H1 (cell line): ENCODE data around the gene SH3RF3.

Experiments used
- CHD2 ChIP-seq: IDR thresholded peaks from 2 replicates; pipeline ENCODE4 v1.6.1; 2012; ENCODE audit warnings: low read length, improper control_type of control experiment
- CREB1 ChIP-seq: IDR thresholded peaks from 2 replicates; pipeline ENCODE4 v1.6.1; 2012; ENCODE audit warnings: inconsistent platforms
- EP300 ChIP-seq, 2 experiments: IDR thresholded peaks; 1 replicate in 1 of 2; 2 replicates in 1 of 2; pipeline ENCODE4 v1.6.1; 2011 to 2012; ENCODE audit warnings: low read depth in 2 of 2, low read length in 2 of 2, mild to moderate bottlenecking in 2 of 2, borderline replicate concordance in 1 of 2, inconsistent platforms in 1 of 2, moderate library complexity in 1 of 2
- EZH2 ChIP-seq: fragments of 200-600 bp; sonication (generic); IDR thresholded peaks from 2 replicates; pipeline ENCODE4 v1.7.1; 2012; ENCODE audit warnings: low read depth, mild to moderate bottlenecking, moderate library complexity, low read length, inconsistent platforms; ENCODE audit not compliant: severe bottlenecking
- GABPA ChIP-seq: IDR thresholded peaks from 2 replicates; pipeline ENCODE4 v1.6.1; 2011; ENCODE audit warnings: mild to moderate bottlenecking, low read length, moderate library complexity, borderline replicate concordance; ENCODE audit not compliant: insufficient read depth
- HDAC2 ChIP-seq, 2 experiments: fragments of 300-600 bp in 1 of 2; sonication (generic) in 1 of 2; IDR thresholded peaks; 2 replicates each; pipeline ENCODE4 v1.6.1; 2011 to 2012; ENCODE audit warnings: low read depth in 2 of 2, low read length in 2 of 2, mild to moderate bottlenecking in 2 of 2, moderate library complexity in 2 of 2, borderline replicate concordance in 1 of 2, inconsistent platforms in 1 of 2
- MAFK ChIP-seq: IDR thresholded peaks from 2 replicates; pipeline ENCODE4 v1.6.1; 2012; ENCODE audit warnings: low read depth, mild to moderate bottlenecking, improper control_type of control experiment, low read length
- POLR2A ChIP-seq, 2 experiments: IDR thresholded peaks; 1 replicate in 1 of 2; 2 replicates in 1 of 2; pipeline ENCODE4 v1.6.1; 2011; ENCODE audit warnings: low read depth in 2 of 2, low read length in 2 of 2, mild to moderate bottlenecking in 2 of 2; ENCODE audit errors: control extremely low read depth in 1 of 2
- SAP30 ChIP-seq: fragments of 300-600 bp; sonication (generic); IDR thresholded peaks from 2 replicates; pipeline ENCODE4 v1.7.1; 2012; ENCODE audit warnings: low read length, moderate library complexity, mild to moderate bottlenecking, inconsistent platforms; ENCODE audit not compliant: insufficient read depth, insufficient replicate concordance
- SP1 ChIP-seq: IDR thresholded peaks from 2 replicates; pipeline ENCODE4 v1.6.1; 2011; ENCODE audit warnings: low read depth, low read length
- SUZ12 ChIP-seq: fragments of 200-600 bp; sonication (generic); IDR thresholded peaks from 2 replicates; pipeline ENCODE4 v1.6.1; 2012; ENCODE audit warnings: mild to moderate bottlenecking, inconsistent platforms, low read length, moderate library complexity, mixed read lengths
- TAF1 ChIP-seq: IDR thresholded peaks from 2 replicates; pipeline ENCODE4 v1.6.1; 2011; ENCODE audit warnings: mild to moderate bottlenecking, low read depth, low read length
- ZNF274 ChIP-seq: IDR thresholded peaks from 2 replicates; pipeline ENCODE4 v1.7.0; 2012; ENCODE audit warnings: low read length, borderline replicate concordance; ENCODE audit errors: extremely low read depth
- TF ChIP-seq, protein P1 (sequence below), 3 experiments: IDR thresholded peaks; 1 replicate in 2 of 3; 2 replicates in 1 of 3; pipeline versions ENCODE4 v1.5.1 to v1.6.1; 2011; ENCODE audit warnings: low read length in 3 of 3, mild to moderate bottlenecking in 3 of 3, inconsistent platforms in 2 of 3, low read depth in 1 of 3, moderate library complexity in 1 of 3; ENCODE audit not compliant: insufficient read depth in 1 of 3; ENCODE audit errors: control extremely low read depth in 1 of 3

DNA sequence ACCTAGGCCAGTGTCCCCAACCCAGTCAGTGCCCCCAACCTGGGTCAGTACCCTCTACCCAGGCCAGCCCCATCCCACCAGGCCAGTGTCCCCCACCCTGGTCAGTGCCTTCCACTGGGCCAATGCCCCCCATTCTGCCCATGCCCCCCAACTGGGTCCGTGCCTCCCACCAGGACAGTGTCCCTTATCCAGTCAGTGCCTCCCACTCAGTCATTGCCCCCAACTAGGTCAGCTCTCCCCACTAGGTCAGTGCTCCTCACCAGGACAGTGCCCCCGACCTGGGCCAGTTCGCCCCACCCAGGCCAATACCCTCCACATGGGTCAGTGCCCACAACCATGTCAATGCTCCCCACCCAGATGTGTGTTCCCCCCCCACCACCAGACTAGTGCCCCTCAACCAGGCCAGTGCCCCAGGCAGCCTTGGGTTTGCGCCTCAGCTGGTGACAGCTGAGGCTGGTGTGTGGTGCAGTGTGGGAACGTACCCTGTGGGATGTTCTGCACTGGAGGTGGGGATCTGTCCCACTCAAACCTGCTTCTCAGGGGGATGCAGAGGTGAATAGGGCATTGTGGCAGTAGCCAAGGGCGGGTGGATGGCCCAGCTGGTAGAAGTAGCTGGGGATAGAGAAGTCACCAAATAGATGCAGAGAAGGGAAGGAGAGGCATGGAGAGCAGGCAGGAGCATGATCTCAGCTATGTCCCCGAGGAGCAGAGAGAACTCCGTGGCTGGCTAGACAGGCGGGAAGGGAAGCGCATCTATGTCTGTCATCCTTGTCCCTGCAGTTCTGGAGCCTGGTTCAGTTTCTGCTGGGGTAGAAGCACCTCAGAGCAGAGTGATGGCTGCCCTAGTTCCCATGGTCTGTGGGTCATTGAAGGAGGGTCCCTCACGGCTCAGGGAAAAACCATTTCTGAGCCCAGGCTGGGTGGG is 168.8 kb downstream of the SH3RF3 start:
- TF ChIP-seq POLR2A (IDR thresholded peaks at IDR 0.05; ENCODE audit: control extremely low read depth in 1 of 2, low read depth in 2 of 2, low read length in 2 of 2): no peak
- TF ChIP-seq, protein P1, sequence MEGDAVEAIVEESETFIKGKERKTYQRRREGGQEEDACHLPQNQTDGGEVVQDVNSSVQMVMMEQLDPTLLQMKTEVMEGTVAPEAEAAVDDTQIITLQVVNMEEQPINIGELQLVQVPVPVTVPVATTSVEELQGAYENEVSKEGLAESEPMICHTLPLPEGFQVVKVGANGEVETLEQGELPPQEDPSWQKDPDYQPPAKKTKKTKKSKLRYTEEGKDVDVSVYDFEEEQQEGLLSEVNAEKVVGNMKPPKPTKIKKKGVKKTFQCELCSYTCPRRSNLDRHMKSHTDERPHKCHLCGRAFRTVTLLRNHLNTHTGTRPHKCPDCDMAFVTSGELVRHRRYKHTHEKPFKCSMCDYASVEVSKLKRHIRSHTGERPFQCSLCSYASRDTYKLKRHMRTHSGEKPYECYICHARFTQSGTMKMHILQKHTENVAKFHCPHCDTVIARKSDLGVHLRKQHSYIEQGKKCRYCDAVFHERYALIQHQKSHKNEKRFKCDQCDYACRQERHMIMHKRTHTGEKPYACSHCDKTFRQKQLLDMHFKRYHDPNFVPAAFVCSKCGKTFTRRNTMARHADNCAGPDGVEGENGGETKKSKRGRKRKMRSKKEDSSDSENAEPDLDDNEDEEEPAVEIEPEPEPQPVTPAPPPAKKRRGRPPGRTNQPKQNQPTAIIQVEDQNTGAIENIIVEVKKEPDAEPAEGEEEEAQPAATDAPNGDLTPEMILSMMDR (IDR thresholded peaks at IDR 0.05; ENCODE audit: control extremely low read depth in 1 of 3, insufficient read depth in 1 of 3, low read depth in 1 of 3, low read length in 3 of 3): no peak
- no peak for TF ChIP-seq EP300 (IDR thresholded peaks at IDR 0.05; ENCODE audit: borderline replicate concordance in 1 of 2, low read depth in 2 of 2, low read length in 2 of 2)
- no peak for TF ChIP-seq GABPA
- no peak for TF ChIP-seq CHD2
- TF ChIP-seq TAF1: no peak
- no peak for TF ChIP-seq MAFK
- TF ChIP-seq SUZ12: no peak
- TF ChIP-seq EZH2: no peak
- TF ChIP-seq CREB1: no peak
- no peak for TF ChIP-seq SP1
- TF ChIP-seq ZNF274: no peak
- no peak for TF ChIP-seq HDAC2 (IDR thresholded peaks at IDR 0.05; ENCODE audit: borderline replicate concordance in 1 of 2, low read depth in 2 of 2, low read length in 2 of 2)
- no peak for TF ChIP-seq SAP30
